ENCODE data around the gene PACRG. TPM values are rescaled to one million over a fixed set of nuclear protein-coding genes. Genes with fewer than 3 reads are reported as not detected.

The PACRG gene
- total RNA-seq, 2 experiments from 2014 or later, result not detected

DNA sequence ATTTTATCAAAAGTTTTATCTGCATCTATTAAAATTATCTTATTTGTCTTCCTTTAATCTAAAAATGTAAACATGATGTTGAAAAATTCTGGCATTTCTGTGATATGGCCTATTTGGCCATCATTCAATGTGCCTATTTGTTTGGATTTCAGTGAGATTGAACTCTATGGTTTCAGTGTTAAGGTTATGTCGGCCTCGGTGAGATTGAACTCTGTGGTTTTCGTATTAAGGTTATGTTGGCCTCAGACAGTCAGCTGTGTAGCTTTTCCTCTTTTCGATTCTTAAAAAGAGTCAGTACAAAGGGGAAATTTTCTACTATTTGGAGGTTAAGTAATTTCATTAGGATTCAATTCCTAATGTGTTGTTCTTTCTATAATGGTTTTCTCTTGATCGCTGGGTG, 320.6 kb downstream of the PACRG start:
- Histone ChIP-seq H3K9me3 (ENCODE audit: low read length) (no peaks in the 10 kb centered on the region), H3K9me2 (ENCODE audit: insufficient read depth, low read length) (no peaks in the 10 kb centered on the region), H4K20me1 (ENCODE audit: insufficient read depth, low read length) (no peaks in the 10 kb centered on the region), H2AFZ (ENCODE audit: low read length) (no peak overlapping the region), H3K36me3 (ENCODE audit: insufficient read depth, low read length) (no peaks in the 10 kb centered on the region), H3K4me1 (ENCODE audit: insufficient read depth, low read length, poor library complexity, severe bottlenecking) (no peaks in the 10 kb centered on the region), H3K79me2 (ENCODE audit: insufficient read depth, low read depth, low read length) (no peaks in the 10 kb centered on the region), H3K27ac (ENCODE audit: low read depth, low read length, poor library complexity, severe bottlenecking) (no peak overlapping the region), H3K4me3 (ENCODE audit: low read depth, low read length, poor library complexity, severe bottlenecking) (no peak overlapping the region), H3K4me2 (ENCODE audit: low read length) (no peak overlapping the region)
- TF ChIP-seq EZH2phosphoT487 (IDR thresholded peaks at IDR 0.05; ENCODE audit: borderline replicate concordance, low read depth, low read length), result no peak
- POLR2A ChIA-PET, result no interaction called here
- CTCF ChIA-PET (ENCODE audit: unreplicated experiment), result no interaction called here
- intact Hi-C loops (cut with micrococcal nuclease; ENCODE audit: unreplicated experiment), result no loop called here
- DNase-seq (ENCODE audit: low spot score), result no peak
- BruUV-seq (replicated peaks), result no TSS peak

GRCh38 chr6:163053667-163054344, 326.0 kb downstream of the PACRG start:
- Histone ChIP-seq H3K9me3 (ENCODE audit: low read length) (no peaks in the 10 kb centered on the region), H3K4me3 (ENCODE audit: low read depth, low read length, poor library complexity, severe bottlenecking) (no peak overlapping the region), H3K4me2 (ENCODE audit: low read length) (no peak overlapping the region), H3K79me2 (ENCODE audit: insufficient read depth, low read depth, low read length) (no peaks in the 10 kb centered on the region), H3K9me2 (ENCODE audit: insufficient read depth, low read length) (no peaks in the 10 kb centered on the region), H2AFZ (ENCODE audit: low read length) (no peak overlapping the region), H4K20me1 (ENCODE audit: insufficient read depth, low read length) (no peaks in the 10 kb centered on the region), H3K36me3 (ENCODE audit: insufficient read depth, low read length) (no peaks in the 10 kb centered on the region), H3K27ac (ENCODE audit: low read depth, low read length, poor library complexity, severe bottlenecking) (no peak overlapping the region), H3K4me1 (ENCODE audit: insufficient read depth, low read length, poor library complexity, severe bottlenecking) (no peaks in the 10 kb centered on the region)
- ChIA-PET POLR2A (no interaction called here), CTCF (ENCODE audit: unreplicated experiment) (no interaction called here)
- TF ChIP-seq EZH2phosphoT487 (IDR thresholded peaks at IDR 0.05; ENCODE audit: borderline replicate concordance, low read depth, low read length) (no peak), CTCF (conservative IDR thresholded peaks at IDR 0.05; ENCODE audit: low read length) (no peak)
- intact Hi-C loops (cut with micrococcal nuclease; ENCODE audit: unreplicated experiment), result no loop called here
- BruUV-seq (replicated peaks), result no TSS peak
- no peak for DNase-seq (ENCODE audit: low spot score)

DNA sequence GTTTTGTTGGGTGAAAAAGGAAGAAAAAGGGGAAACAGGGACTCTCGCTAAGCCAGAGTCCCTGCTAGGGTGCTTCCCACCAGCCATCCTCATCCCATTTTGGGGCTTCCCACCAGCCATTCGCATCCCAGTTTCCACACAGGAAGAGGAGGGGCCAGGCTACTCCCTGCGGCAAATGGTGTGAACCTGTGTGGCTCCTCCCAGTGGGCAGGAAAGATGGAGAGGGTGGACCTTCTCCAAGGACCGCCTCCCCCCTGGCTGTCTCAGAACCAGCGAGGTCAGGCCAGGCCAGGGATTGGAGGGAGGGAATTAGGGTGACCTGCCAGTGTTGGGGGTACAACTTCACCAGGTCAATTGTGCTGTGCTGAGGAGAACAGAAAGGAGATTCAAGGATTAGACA, 326.9 kb downstream of the PACRG start:
- ChIA-PET POLR2A (no interaction called here), CTCF (ENCODE audit: unreplicated experiment) (no interaction called here)
- no peaks in the 10 kb centered on the region for H4K20me1 ChIP-seq (ENCODE audit: insufficient read depth, low read length)
- no peak for TF ChIP-seq EZH2phosphoT487 (IDR thresholded peaks at IDR 0.05; ENCODE audit: borderline replicate concordance, low read depth, low read length)
- TF ChIP-seq CTCF (conservative IDR thresholded peaks at IDR 0.05; ENCODE audit: low read length), result no peak
- BruUV-seq (replicated peaks), result no TSS peak
- H3K9me3 ChIP-seq (ENCODE audit: low read length), result no peaks in the 10 kb centered on the region
- no peaks in the 10 kb centered on the region for H3K4me1 ChIP-seq (ENCODE audit: insufficient read depth, low read length, poor library complexity, severe bottlenecking)
- H3K4me2 ChIP-seq (ENCODE audit: low read length), result no peak overlapping the region
- H3K36me3 ChIP-seq (ENCODE audit: insufficient read depth, low read length), result no peaks in the 10 kb centered on the region
- DNase-seq (ENCODE audit: low spot score), result no peak
- H3K27ac ChIP-seq (ENCODE audit: low read depth, low read length, poor library complexity, severe bottlenecking), result no peak overlapping the region
- no peaks in the 10 kb centered on the region for H3K79me2 ChIP-seq (ENCODE audit: insufficient read depth, low read depth, low read length)
- no peak overlapping the region for H3K4me3 ChIP-seq (ENCODE audit: low read depth, low read length, poor library complexity, severe bottlenecking)
- intact Hi-C loops (cut with micrococcal nuclease; ENCODE audit: unreplicated experiment), result no loop called here
- H2AFZ ChIP-seq (ENCODE audit: low read length), result no peak overlapping the region
- no peaks in the 10 kb centered on the region for H3K9me2 ChIP-seq (ENCODE audit: insufficient read depth, low read length)

Data from OCI-LY7 (cell line).